HepG2 (cell line): Measurements from ENCODE around the gene ACAP3. TPM values are rescaled to one million over a fixed set of nuclear protein-coding genes. Genes with fewer than 3 reads are reported as not detected.

ENCODE experiments used
- IKZF1 ChIP-seq: fragments of 450-650 bp; IDR thresholded peaks from 2 replicates; pipeline ENCODE4 v1.7.1; 2016
- MYC ChIP-seq: sonication (generic); formaldehyde crosslinking; IDR thresholded peaks from 2 replicates; pipeline ENCODE4 v1.9.0; 2021; ENCODE audit warnings: missing genetic modification reagents, borderline replicate concordance
- NBN ChIP-seq: fragments of 450-650 bp; conservative IDR thresholded peaks from 2 replicates; pipeline ENCODE4 v1.6.1; 2017
- NPAS2 ChIP-seq: sonication (generic); formaldehyde crosslinking; IDR thresholded peaks from 2 replicates; pipeline ENCODE4 v1.8.0; 2022; ENCODE audit warnings: mild to moderate bottlenecking, missing genetic modification reagents, borderline replicate concordance
- ONECUT2 ChIP-seq: sonication (generic); formaldehyde crosslinking; IDR thresholded peaks from 2 replicates; pipeline ENCODE4 v1.4.0; 2020; ENCODE audit warnings: missing genetic modification reagents
- PTBP1 ChIP-seq: fragments of 200-400 bp; formaldehyde crosslinking; IDR thresholded peaks from 2 replicates; pipeline ENCODE4 v1.6.1; 2018; ENCODE audit warnings: low read length, low read depth; ENCODE audit not compliant: poor library complexity, severe bottlenecking
- RBFOX2 ChIP-seq: fragments of 200-400 bp; formaldehyde crosslinking; IDR thresholded peaks from 2 replicates; pipeline ENCODE4 v1.6.1; 2017; ENCODE audit warnings: low read depth, mild to moderate bottlenecking, low read length
- SMAD1 ChIP-seq: sonication (generic); formaldehyde crosslinking; IDR thresholded peaks from 2 replicates; pipeline ENCODE4 v1.4.0; 2020; ENCODE audit warnings: missing genetic modification reagents, low read depth, mild to moderate bottlenecking, borderline replicate concordance
- SMAD9 ChIP-seq: sonication (generic); formaldehyde crosslinking; IDR thresholded peaks from 2 replicates; pipeline ENCODE4 v1.5.1; 2020; ENCODE audit warnings: mild to moderate bottlenecking, missing genetic modification reagents
- SSRP1 ChIP-seq: IDR thresholded peaks from 2 replicates; pipeline ENCODE4 v1.6.1; 2016; ENCODE audit warnings: control low read depth
- TAF15 ChIP-seq: fragments of 200-400 bp; formaldehyde crosslinking; IDR thresholded peaks from one replicate; pipeline ENCODE4 v1.6.1; 2018; ENCODE audit warnings: mild to moderate bottlenecking, low read depth, low read length; ENCODE audit not compliant: poor library complexity, severe bottlenecking
- TEAD3 ChIP-seq: optimal IDR thresholded peaks from 2 replicates; pipeline ENCODE3; 2016; ENCODE audit warnings: borderline replicate concordance
- TGIF2 ChIP-seq: IDR thresholded peaks from 2 replicates; pipeline ENCODE4 v1.6.1; 2016; ENCODE audit warnings: control low read depth, missing compliant biosample characterization
- TSC22D2 ChIP-seq: sonication (generic); formaldehyde crosslinking; IDR thresholded peaks from 2 replicates; pipeline ENCODE4 v1.5.1; 2020; ENCODE audit warnings: missing genetic modification reagents, mild to moderate bottlenecking, borderline replicate concordance
- ZBTB40 ChIP-seq, 2 experiments: fragments of 450-650 bp in 1 of 2; sonication (generic) in 1 of 2; formaldehyde crosslinking in 1 of 2; IDR thresholded peaks; 2 replicates each; pipeline versions ENCODE4 v1.6.1 to v1.8.0; 2016 to 2022; ENCODE audit warnings: antibody characterized with exemption in 1 of 2, mild to moderate bottlenecking in 1 of 2, missing genetic modification reagents in 1 of 2
- ZBTB7A ChIP-seq: sonication (generic); formaldehyde crosslinking; IDR thresholded peaks from 2 replicates; pipeline ENCODE4 v1.8.0; 2022; ENCODE audit warnings: mild to moderate bottlenecking, missing genetic modification reagents
- ZNF616 ChIP-seq: sonication (generic); formaldehyde crosslinking; IDR thresholded peaks from 2 replicates; pipeline ENCODE4 v1.5.0; 2020; ENCODE audit warnings: low read depth, mild to moderate bottlenecking, missing genetic modification reagents
- ZNF674 ChIP-seq: sonication (generic); formaldehyde crosslinking; IDR thresholded peaks from 2 replicates; pipeline ENCODE4 v1.5.0; 2020; ENCODE audit warnings: low read depth, mild to moderate bottlenecking, missing genetic modification reagents
- ZNF772 ChIP-seq: sonication (generic); formaldehyde crosslinking; IDR thresholded peaks from 2 replicates; pipeline ENCODE4 v1.5.0; 2020; ENCODE audit warnings: mild to moderate bottlenecking, missing genetic modification reagents
- ZNF784 ChIP-seq: sonication (generic); formaldehyde crosslinking; IDR thresholded peaks from 2 replicates; pipeline ENCODE4 v1.5.1; 2020; ENCODE audit warnings: missing genetic modification reagents, mild to moderate bottlenecking, borderline replicate concordance
- polyA plus RNA-seq, 8 experiments: library from polyadenylated mRNA; depleted of rRNA in 3 of 8; stranded (reverse) in 7 of 8; unstranded in 1 of 8; fragments of >200 nt; fragmentation: Illumina TruSeq in 4 of 8; extraction: Trizol in 4 of 8; gene quantifications; 2 replicates each; pipeline versions ENCODE4 v1.2.1 to v1.2.3, GENCODE V29; 2011 to 2016; ENCODE audit warnings: low read depth in 4 of 8, missing spikeins in 1 of 8, mixed read lengths in 1 of 8; ENCODE audit not compliant: insufficient read depth in 1 of 8
- total RNA-seq, 5 experiments: library from RNA; depleted of rRNA; stranded (reverse); fragments of >200 nt; fragmentation: Illumina TruSeq; extraction: Trizol; gene quantifications; 2 replicates each; pipeline ENCODE4 v1.2.3, GENCODE V29; 2016; ENCODE audit warnings: low read depth in 1 of 5

The ACAP3 gene
- total and polyA plus RNA-seq, 2 of the 13 experiments (the other 11 are each of a cell fraction or from before 2014, with no cell fraction given) = 29.4 to 50.8 TPM

- TF ChIP-seq SMAD9 (CRISPR knock-in tag) (no peak), ONECUT2 (CRISPR knock-in tag) (no peak), ZNF674 (no peak), ZBTB7A (CRISPR knock-in tag) (no peak), ZBTB40 (IDR thresholded peaks at IDR 0.05) (no peak), ZBTB40 (CRISPR knock-in tag; IDR thresholded peaks at IDR 0.05) (no peak), RBFOX2 (no peak), TAF15 (no peak), ZNF772 (CRISPR knock-in tag) (no peak), NPAS2 (CRISPR knock-in tag) (no peak), ZNF616 (CRISPR knock-in tag) (no peak), TGIF2 (CRISPR knock-in tag) (no peak), MYC (CRISPR knock-in tag) (no peak), SSRP1 (CRISPR knock-in tag) (no peak), TSC22D2 (no peak), SMAD1 (no peak), TEAD3 (CRISPR knock-in tag) (no peak), PTBP1 (no peak), ZNF784 (CRISPR knock-in tag) (no peak), NBN (no peak), IKZF1 (no peak)
Measured at GRCh38 chr1:1332031-1332755, 24.5 kb upstream of the ACAP3 start (continued).
